C4-2B (cell line): ENCODE measurements around the gene OR4D1.

Experiments used
- H3K27ac ChIP-seq: fragments of 450-650 bp; 2 replicates; pipeline ENCODE4 v1.5.1; 2017
- CTCF ChIP-seq: fragments of 450-650 bp; conservative IDR thresholded peaks from 2 replicates; pipeline ENCODE4 v1.5.1; 2017; ENCODE audit warnings: mild to moderate bottlenecking
- ZFX ChIP-seq: fragments of 450-650 bp; IDR thresholded peaks from 2 replicates; pipeline ENCODE4 v1.6.1; 2017

The OR4D1 gene

DNA sequence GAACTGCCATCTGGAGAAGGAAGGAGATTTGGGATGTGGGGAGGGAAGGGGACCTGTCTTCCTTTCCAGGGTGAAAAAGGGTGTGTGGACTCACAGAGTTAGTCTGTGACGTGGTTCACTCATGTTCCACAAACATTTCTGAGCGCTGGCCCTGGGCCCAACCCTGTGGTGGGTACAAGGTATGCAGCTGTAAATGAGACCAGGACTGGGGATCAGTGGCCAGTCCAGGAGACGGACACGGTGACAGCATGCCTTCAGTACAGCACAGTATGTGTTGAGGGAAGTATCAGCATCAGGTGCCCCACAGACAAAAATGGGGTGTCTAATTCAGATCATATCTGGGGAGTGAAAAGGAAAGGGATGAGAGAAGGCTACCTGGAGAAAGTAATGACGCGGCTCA lies 38.9 kb downstream of the OR4D1 start:
- TF ChIP-seq CTCF = no peak
- no peak for TF ChIP-seq ZFX
- no peak overlapping the region for H3K27ac ChIP-seq

DNA sequence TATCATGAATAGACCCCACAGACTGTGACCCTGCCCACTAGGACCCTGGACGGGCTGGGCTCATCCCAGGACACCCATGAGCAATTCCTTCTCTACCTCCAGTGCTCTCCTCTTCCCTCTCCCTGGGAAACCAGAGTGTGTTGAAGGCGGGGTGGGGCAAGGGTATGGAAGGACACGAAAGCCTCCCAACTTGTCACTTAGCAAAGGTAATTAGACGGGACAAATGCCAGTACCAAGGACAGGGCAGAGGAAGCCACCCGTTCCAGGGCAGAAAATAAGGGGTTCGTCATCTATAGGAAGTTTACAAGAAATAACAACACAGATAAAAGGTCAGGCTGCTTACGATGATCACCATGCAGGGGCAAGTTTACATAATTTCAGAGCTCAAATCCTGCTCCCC lies 39.5 kb downstream of the OR4D1 start:
- TF ChIP-seq ZFX = no peak
- TF ChIP-seq CTCF = no peak
- H3K27ac ChIP-seq = no peak overlapping the region

DNA sequence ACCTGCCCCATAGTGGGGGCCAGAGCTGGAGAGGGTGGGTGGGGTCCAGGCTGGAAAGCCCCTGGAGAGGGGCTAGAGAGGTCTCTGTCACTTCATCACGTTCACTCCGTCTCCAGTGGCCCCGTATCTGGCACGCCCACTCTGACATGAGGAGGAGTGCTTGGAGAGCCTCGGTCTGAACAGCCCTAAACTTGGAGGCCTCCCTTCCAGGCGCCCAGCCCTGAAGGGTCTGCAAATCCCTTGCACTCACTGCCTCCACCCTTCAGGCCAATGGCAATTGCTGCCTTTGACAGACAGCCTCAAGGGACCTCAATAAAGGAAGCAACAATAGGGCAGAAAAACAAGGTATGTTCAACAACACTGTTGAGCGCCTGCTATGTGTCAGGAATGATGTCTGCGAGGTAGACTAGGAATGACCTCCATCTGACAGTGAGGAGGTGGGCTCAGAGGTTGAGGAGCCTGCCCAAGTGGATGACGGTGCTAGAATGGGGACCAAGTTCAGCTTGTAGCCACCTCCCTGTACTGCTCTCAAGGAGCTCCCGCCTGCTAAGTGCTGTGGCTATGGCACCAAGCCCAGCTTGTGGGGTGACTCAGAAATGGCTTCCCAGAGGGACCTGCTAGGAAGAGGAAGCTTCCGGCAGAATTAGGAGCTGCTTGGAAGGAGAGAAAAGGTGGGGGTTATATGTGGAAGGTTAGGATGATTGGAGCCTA lies 41.4 kb downstream of the OR4D1 start:
- TF ChIP-seq ZFX (no peak), CTCF (no peak)
- no peak overlapping the region for H3K27ac ChIP-seq

DNA sequence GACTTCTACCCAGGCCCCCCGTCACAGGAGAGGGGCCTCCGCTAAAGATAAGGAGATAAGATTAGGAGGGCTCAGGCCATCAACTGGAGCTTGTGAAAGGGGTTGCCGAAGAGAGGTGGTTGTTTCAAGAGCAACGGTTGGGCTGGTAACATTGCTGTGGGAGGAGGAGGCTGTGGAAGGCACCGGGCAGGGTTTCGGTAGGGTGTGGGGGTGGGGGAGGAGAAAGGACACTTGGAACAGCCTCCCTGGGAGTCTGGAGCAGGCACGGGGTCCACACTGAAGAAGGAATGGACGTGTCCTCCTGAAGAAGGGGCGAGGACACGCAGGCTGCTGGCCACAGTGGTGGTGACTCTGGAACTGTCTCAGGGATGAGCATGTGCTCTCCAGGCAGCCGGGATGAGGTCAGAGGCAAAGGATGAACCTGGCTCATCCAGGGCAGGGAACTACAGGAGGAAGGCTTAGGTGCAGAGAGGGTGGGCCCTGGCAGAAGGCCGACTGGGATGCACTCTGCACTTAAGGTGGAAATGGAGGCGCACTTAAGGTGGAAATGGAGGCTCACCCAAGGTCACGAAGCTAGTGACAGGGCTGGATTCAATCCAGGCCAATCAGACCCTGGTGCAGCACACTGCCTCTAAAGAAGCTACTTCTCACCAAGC lies 43.2 kb downstream of the OR4D1 start:
- no peak overlapping the region for H3K27ac ChIP-seq
- TF ChIP-seq ZFX (no peak), CTCF (no peak)

- TF ChIP-seq CTCF (no peak), ZFX (no peak)
- H3K27ac ChIP-seq = no peak within 1 kb of the TSS
Measured at GRCh38 chr17:58192612-58193011, 44.4 kb downstream of the OR4D1 start, which contains the start of gene EPX. Gene EPX (plus strand): TSS chr17:58192726. CDS start chr17:58192847, 121 bp downstream.

- TF ChIP-seq ZFX (no peak), CTCF (no peak)
- H3K27ac ChIP-seq = no peak overlapping the region
Measured at GRCh38 chr17:58193641-58194255, 45.6 kb downstream of the OR4D1 start.

DNA sequence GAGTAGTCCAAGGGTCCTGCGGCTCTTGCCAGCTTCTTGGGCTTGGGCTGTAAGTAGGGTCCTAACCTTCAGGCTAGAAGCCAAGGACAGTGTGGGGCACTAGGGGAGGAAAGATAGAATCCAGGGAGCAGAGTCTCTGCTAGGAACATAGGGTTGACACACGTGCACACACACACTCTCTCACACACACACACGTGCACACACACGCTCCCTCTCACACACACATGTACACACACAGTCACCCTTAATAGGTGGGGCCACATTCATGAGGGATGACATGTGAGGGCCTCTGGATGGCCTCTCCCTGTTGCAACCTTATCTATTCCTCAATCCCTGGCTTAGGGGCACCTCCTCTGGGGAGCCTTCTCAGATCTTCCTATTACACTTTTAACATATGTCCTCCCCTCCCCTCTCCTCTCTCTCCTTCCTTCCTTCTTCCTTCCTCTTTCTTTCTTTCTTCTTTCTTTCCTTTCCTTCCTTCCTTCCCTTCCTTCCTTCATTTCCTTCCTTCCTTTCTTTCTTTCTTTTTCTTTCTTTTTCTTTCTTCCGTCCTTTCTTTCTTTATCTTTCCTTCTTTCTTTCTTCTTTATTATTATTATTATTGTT lies 47.4 kb downstream of the OR4D1 start:
- H3K27ac ChIP-seq = no peak overlapping the region
- TF ChIP-seq CTCF (no peak), ZFX (no peak)
